PFSK-1 (cell line): ENCODE results near the gene ARHGAP30.

Experiments
- FOXP2 ChIP-seq: optimal IDR thresholded peaks from 2 replicates; pipeline ENCODE3; 2011; ENCODE audit warnings: borderline replicate concordance, control low read depth, inconsistent platforms; ENCODE audit not compliant: insufficient read depth; ENCODE audit errors: extremely low read length, extremely low read depth
- POLR2AphosphoS5 ChIP-seq: IDR thresholded peaks from 2 replicates; pipeline ENCODE4 v1.6.1; 2012; ENCODE audit warnings: low read depth, mild to moderate bottlenecking, control low read depth, low read length, moderate library complexity
- REST ChIP-seq, 2 experiments: IDR thresholded peaks; 2 replicates each; pipeline versions ENCODE4 v1.6.1 to v1.8.0; 2011 to 2012; ENCODE audit warnings: low read depth in 2 of 2, low read length in 2 of 2, control low read depth in 1 of 2, inconsistent platforms in 1 of 2, mild to moderate bottlenecking in 1 of 2, moderate library complexity in 1 of 2; ENCODE audit not compliant: insufficient read depth in 1 of 2
- SIN3A ChIP-seq: IDR thresholded peaks from 2 replicates; pipeline ENCODE4 v1.6.1; 2012; ENCODE audit warnings: mild to moderate bottlenecking, low read length, moderate library complexity, borderline replicate concordance; ENCODE audit not compliant: insufficient read depth
- TAF1 ChIP-seq: IDR thresholded peaks from 2 replicates; pipeline ENCODE4 v1.6.1; 2012; ENCODE audit warnings: low read length, control low read depth, borderline replicate concordance; ENCODE audit not compliant: insufficient read depth

The ARHGAP30 gene

GRCh38 chr1:161032409-161032808 is 37.3 kb downstream of the ARHGAP30 start:
- TF ChIP-seq TAF1: no peak
- TF ChIP-seq REST (IDR thresholded peaks at IDR 0.05; ENCODE audit: insufficient read depth in 1 of 2, low read depth in 2 of 2, low read length in 2 of 2): no peak
- TF ChIP-seq SIN3A: no peak
- TF ChIP-seq POLR2AphosphoS5: no peak
- TF ChIP-seq FOXP2: no peak

- TF ChIP-seq TAF1 (no peak), POLR2AphosphoS5 (no peak), SIN3A (no peak), REST (IDR thresholded peaks at IDR 0.05; ENCODE audit: insufficient read depth in 1 of 2, low read depth in 2 of 2, low read length in 2 of 2) (no peak), FOXP2 (no peak)
Measured at GRCh38 chr1:161031874-161032273, 37.8 kb downstream of the ARHGAP30 start.

- TF ChIP-seq FOXP2 (no peak), POLR2AphosphoS5 (no peak)
Measured at GRCh38 chr1:161021970-161022353, 47.7 kb downstream of the ARHGAP30 start.

DNA sequence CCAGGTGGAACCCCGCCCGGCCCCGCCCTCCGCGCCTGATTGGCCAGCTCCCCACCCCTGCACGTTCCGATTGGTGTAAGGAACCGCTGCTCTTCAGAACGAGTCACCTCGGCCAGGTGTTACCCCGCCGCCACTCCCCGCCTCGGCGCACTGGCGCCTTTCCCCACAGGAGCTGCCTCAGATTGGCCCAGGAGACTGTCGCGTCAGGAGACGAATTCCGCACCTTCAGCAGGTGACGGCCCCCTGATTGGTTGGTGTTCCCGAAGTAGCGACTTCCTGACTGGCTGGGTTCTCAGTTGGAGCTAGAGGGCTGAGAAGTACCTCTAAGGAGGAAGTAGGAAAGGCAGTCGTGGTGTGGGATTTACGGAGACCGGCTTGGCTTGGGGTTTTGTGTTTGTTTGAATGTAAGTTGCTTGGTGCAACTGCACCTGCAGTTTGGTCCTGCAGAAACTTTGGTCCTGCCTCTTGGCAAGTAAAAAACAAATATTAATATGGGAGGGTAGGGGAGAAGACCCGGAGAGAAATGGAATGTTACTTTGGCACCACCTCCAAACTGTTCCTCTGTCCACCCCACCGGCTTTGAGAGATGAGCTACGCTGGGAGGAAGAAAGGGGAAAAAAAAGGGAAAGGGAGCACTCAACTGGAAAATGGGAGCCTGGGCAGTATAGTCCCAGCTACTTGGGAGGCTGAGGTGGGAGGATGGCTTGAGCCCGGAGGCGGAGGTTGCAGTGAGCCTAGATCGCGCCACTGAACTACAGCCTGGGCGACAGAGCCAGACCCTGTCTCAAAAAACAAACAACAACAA is 48.3 kb downstream of the ARHGAP30 start:
- no peak for TF ChIP-seq POLR2AphosphoS5
- no peak for TF ChIP-seq TAF1
- TF ChIP-seq SIN3A: no peak
- TF ChIP-seq REST (IDR thresholded peaks at IDR 0.05; ENCODE audit: insufficient read depth in 1 of 2, low read depth in 2 of 2, low read length in 2 of 2): no peak
- TF ChIP-seq FOXP2: no peak

GRCh38 chr1:161020509-161021164 is 49.1 kb downstream of the ARHGAP30 start, which contains the start of gene F11R:
F11R (minus strand) TSS chr1:161021152; CDS start chr1:161021073, 79 bp downstream.
- peak; percentile 57 for TF ChIP-seq FOXP2
- no peak for TF ChIP-seq POLR2AphosphoS5
- TF ChIP-seq REST (IDR thresholded peaks at IDR 0.05; ENCODE audit: insufficient read depth in 1 of 2, low read depth in 2 of 2, low read length in 2 of 2): no peak
